Liver (tissue), 9 donors: ENCODE measurements around the gene NFU1. TPM values are rescaled to one million over a fixed set of nuclear protein-coding genes. Genes with fewer than 3 reads are reported as not detected.

Experiments
- DNase-seq: peaks from one replicate; pipeline ENCODE4 v3.0.0-alpha.2; 2017; ENCODE audit warnings: low spot score
- H3K27ac ChIP-seq, 2 donors: one replicate each; pipeline ENCODE4 v1.7.0; 2013; ENCODE audit warnings: inconsistent platforms in 2 of 2, low read length in 2 of 2, control low read depth in 1 of 2, low read depth in 1 of 2, mild to moderate bottlenecking in 1 of 2
- H3K27me3 ChIP-seq, 4 donors: one replicate each; pipeline versions ENCODE4 v1.6.1 to v1.7.0; 2013; ENCODE audit warnings: low read length in 3 of 4, inconsistent platforms in 1 of 4, mild to moderate bottlenecking in 1 of 4, moderate library complexity in 1 of 4; ENCODE audit not compliant: control insufficient read depth in 4 of 4, insufficient read depth in 4 of 4
- H3K36me3 ChIP-seq, 4 donors: one replicate each; pipeline versions ENCODE4 v1.6.1 to v1.7.0; 2013; ENCODE audit warnings: low read length in 3 of 4, mild to moderate bottlenecking in 3 of 4, low read depth in 1 of 4, moderate library complexity in 1 of 4; ENCODE audit not compliant: control insufficient read depth in 4 of 4, insufficient read depth in 3 of 4
- H3K4me1 ChIP-seq, 4 donors: one replicate each; pipeline versions ENCODE4 v1.6.1 to v1.7.0; 2013; ENCODE audit warnings: low read length in 3 of 4, mild to moderate bottlenecking in 3 of 4, moderate library complexity in 1 of 4; ENCODE audit not compliant: control insufficient read depth in 4 of 4, insufficient read depth in 4 of 4
- H3K4me3 ChIP-seq, 3 donors: one replicate each; pipeline versions ENCODE4 v1.6.1 to v1.7.0; 2013; ENCODE audit warnings: low read length in 3 of 3, control low read depth in 1 of 3, low read depth in 1 of 3, mild to moderate bottlenecking in 1 of 3
- H3K9ac ChIP-seq, 2 donors: one replicate each; pipeline ENCODE4 v1.7.0; 2013; ENCODE audit warnings: low read length in 2 of 2, mild to moderate bottlenecking in 2 of 2, moderate library complexity in 2 of 2, control low read depth in 1 of 2, low read depth in 1 of 2
- H3K9me3 ChIP-seq, 4 donors: one replicate each; pipeline versions ENCODE4 v1.6.1 to v1.7.0; 2013; ENCODE audit warnings: low read length in 3 of 4; ENCODE audit not compliant: control insufficient read depth in 4 of 4
- FOXA2 ChIP-seq: IDR thresholded peaks from 2 replicates; pipeline ENCODE4 v1.6.1; 2016; ENCODE audit warnings: antibody characterized with exemption
- HNF4G ChIP-seq: IDR thresholded peaks from 2 replicates; pipeline ENCODE4 v1.6.1; 2016; ENCODE audit warnings: antibody characterized with exemption
- JUND ChIP-seq, 2 donors: IDR thresholded peaks; 2 replicates each; pipeline ENCODE4 v1.6.1; 2016; ENCODE audit warnings: antibody characterized with exemption in 2 of 2
- RAD21 ChIP-seq, 2 donors: IDR thresholded peaks; 2 replicates each; pipeline ENCODE4 v1.6.1; 2016; ENCODE audit warnings: antibody characterized with exemption in 2 of 2, mild to moderate bottlenecking in 2 of 2
- RXRA ChIP-seq, 2 donors: IDR thresholded peaks; 2 replicates each; pipeline ENCODE4 v1.6.1; 2017 to 2018; ENCODE audit warnings: antibody characterized with exemption in 2 of 2, mild to moderate bottlenecking in 1 of 2
- SP1 ChIP-seq: IDR thresholded peaks from 2 replicates; pipeline ENCODE4 v1.6.1; 2018; ENCODE audit warnings: antibody characterized with exemption, mild to moderate bottlenecking
- TAF1 ChIP-seq: conservative IDR thresholded peaks from 2 replicates; pipeline ENCODE4 v1.6.1; 2016; ENCODE audit warnings: antibody characterized with exemption, mild to moderate bottlenecking
- YY1 ChIP-seq: IDR thresholded peaks from 2 replicates; pipeline ENCODE4 v1.6.1; 2016; ENCODE audit warnings: antibody characterized with exemption, mild to moderate bottlenecking
- WGBS: extraction: QIAGEN DNeasy Blood & Tissue Kit; methylation state at CpG from one replicate; pipeline ENCODE4 v1.1.7; 2013; 5-methylcytosine and 5-hydroxymethylcytosine counted together
- polyA plus RNA-seq, 2 donors: library from polyadenylated mRNA; stranded (reverse) in 1 of 2; unstranded in 1 of 2; fragments of 200-250 nt in 1 of 2; fragments of >200 nt in 1 of 2; fragmentation: Nextera tagmentation in 1 of 2; extraction: Ambion mirVana in 1 of 2; gene quantifications; one replicate each; pipeline versions ENCODE4 v1.2.1 to v1.2.3, GENCODE V29; 2013 to 2015
- total RNA-seq, 2 donors: library from RNA; depleted of rRNA; stranded (reverse); fragments of >200 nt; gene quantifications; one replicate each; pipeline ENCODE4 v1.2.3, GENCODE V29; 2014
- TF ChIP-seq, protein P1 (sequence below): fragments of 150-350 bp; IDR thresholded peaks from 2 replicates; pipeline ENCODE4 v1.5.1; 2017; ENCODE audit warnings: improper control_type of control experiment, low read depth, low read length; ENCODE audit not compliant: missing input control
- TF ChIP-seq, protein P2 (sequence below): IDR thresholded peaks from 2 replicates; pipeline ENCODE4 v1.6.1; 2016; ENCODE audit warnings: antibody characterized with exemption
- TF ChIP-seq, protein P3 (sequence below): IDR thresholded peaks from 2 replicates; pipeline ENCODE4 v1.6.1; 2016; ENCODE audit warnings: antibody characterized with exemption
- TF ChIP-seq, protein P4 (sequence below): IDR thresholded peaks from 2 replicates; pipeline ENCODE4 v1.6.1; 2016; ENCODE audit warnings: antibody characterized with exemption, mild to moderate bottlenecking
- donor health status: healthy.
- donor health status: healthy.
- donor health status: healthy.
- donor health status: healthy.
- donor health status: healthy.

Gene NFU1
- total and polyA plus RNA-seq, 4 donors = 7.4 to 37.4 (median 16.0) TPM

DNA sequence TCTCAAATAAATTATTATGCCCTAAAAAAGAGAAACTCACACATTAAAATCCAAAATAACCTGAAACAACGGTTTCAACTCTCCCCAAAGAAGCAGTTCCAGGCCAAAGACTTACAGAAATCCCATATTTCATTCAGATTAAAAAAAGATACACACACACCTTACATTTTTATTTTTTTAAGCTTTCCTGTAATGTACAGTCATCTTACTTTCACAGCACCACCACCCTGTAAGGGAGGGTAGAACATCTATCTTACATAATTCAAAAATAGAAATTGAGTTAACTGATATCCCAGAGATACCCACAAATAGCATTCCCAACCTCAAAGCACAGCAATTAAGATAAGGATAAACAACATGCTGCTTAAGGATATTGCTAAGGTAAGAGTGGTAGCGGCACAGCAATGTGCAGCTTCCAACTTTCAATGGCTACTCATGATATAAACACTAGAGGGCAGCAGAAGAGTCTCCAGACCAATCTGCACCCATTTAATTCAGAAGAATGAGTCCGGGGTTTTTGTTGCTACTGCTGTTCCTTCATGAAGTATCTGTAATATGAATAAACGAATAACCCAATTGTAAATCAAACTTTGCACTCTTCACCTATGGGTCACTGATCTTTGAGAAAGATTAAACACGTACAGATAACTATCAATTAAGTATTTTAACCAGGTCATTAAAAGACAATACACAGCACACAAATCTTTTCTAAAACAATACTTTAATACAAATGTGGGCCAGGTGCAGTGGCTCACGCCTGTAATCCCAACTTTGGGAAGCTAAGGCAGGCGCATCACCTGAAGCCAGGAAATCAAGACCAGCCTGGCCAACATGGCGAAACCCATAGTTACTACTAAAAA, 61.5 kb downstream of the NFU1 start:
- Histone ChIP-seq H3K9ac (no peak overlapping the region), H3K27ac (no peak overlapping the region), H3K4me1 (peaks cover 6 to 11% (median 7%) of the 10 kb centered on the region in 4 donors), H3K36me3 (peaks cover 2 to 11% (median 10%) of the 10 kb centered on the region in 4 donors), H3K4me3 (no peak overlapping the region), H3K9me3 (no peaks in the 10 kb centered on the region), H3K27me3 (no peaks in the 10 kb centered on the region)
- WGBS = 68% methylated on average over 8 of the region's 8 CpGs
- no peak for DNase-seq
- TF ChIP-seq, protein P1, sequence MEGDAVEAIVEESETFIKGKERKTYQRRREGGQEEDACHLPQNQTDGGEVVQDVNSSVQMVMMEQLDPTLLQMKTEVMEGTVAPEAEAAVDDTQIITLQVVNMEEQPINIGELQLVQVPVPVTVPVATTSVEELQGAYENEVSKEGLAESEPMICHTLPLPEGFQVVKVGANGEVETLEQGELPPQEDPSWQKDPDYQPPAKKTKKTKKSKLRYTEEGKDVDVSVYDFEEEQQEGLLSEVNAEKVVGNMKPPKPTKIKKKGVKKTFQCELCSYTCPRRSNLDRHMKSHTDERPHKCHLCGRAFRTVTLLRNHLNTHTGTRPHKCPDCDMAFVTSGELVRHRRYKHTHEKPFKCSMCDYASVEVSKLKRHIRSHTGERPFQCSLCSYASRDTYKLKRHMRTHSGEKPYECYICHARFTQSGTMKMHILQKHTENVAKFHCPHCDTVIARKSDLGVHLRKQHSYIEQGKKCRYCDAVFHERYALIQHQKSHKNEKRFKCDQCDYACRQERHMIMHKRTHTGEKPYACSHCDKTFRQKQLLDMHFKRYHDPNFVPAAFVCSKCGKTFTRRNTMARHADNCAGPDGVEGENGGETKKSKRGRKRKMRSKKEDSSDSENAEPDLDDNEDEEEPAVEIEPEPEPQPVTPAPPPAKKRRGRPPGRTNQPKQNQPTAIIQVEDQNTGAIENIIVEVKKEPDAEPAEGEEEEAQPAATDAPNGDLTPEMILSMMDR = peak; percentile 50
- TF ChIP-seq RAD21 (IDR thresholded peaks at IDR 0.05) = peak; percentile 70 to 80
- no peak for TF ChIP-seq SP1

DNA sequence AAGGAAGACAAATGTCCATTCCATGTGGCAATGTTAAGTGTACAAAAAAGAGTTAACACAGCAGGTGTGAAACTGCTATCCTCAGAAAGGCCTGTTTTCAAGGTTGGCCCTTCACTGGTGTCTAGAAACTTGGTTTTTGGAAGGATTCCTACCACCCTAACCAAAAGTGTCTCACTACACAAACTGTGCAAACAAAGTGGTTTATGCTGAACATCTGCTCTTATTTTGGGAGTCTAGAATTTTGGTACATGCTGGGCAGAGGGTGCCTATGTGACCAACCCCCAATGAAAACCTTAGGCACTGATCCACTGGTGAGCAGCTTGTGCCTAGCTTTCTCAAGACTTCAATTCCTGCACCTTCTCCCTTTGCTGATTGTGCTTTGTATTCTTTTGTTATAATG, 64.5 kb downstream of the NFU1 start:
- H3K27me3 ChIP-seq = no peaks in the 10 kb centered on the region
- TF ChIP-seq SP1 (no peak), RAD21 (IDR thresholded peaks at IDR 0.05) (no peak), TAF1 (no peak), HNF4G (no peak), JUND (IDR thresholded peaks at IDR 0.05) (no peak), YY1 (no peak), FOXA2 (no peak), RXRA (IDR thresholded peaks at IDR 0.05) (no peak)
- TF ChIP-seq, protein P1 = no peak
- TF ChIP-seq, protein P2, sequence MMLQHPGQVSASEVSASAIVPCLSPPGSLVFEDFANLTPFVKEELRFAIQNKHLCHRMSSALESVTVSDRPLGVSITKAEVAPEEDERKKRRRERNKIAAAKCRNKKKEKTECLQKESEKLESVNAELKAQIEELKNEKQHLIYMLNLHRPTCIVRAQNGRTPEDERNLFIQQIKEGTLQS = no peak
- TF ChIP-seq, protein P3, sequence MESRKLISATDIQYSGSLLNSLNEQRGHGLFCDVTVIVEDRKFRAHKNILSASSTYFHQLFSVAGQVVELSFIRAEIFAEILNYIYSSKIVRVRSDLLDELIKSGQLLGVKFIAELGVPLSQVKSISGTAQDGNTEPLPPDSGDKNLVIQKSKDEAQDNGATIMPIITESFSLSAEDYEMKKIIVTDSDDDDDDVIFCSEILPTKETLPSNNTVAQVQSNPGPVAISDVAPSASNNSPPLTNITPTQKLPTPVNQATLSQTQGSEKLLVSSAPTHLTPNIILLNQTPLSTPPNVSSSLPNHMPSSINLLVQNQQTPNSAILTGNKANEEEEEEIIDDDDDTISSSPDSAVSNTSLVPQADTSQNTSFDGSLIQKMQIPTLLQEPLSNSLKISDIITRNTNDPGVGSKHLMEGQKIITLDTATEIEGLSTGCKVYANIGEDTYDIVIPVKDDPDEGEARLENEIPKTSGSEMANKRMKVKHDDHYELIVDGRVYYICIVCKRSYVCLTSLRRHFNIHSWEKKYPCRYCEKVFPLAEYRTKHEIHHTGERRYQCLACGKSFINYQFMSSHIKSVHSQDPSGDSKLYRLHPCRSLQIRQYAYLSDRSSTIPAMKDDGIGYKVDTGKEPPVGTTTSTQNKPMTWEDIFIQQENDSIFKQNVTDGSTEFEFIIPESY = no peak
- TF ChIP-seq, protein P4, sequence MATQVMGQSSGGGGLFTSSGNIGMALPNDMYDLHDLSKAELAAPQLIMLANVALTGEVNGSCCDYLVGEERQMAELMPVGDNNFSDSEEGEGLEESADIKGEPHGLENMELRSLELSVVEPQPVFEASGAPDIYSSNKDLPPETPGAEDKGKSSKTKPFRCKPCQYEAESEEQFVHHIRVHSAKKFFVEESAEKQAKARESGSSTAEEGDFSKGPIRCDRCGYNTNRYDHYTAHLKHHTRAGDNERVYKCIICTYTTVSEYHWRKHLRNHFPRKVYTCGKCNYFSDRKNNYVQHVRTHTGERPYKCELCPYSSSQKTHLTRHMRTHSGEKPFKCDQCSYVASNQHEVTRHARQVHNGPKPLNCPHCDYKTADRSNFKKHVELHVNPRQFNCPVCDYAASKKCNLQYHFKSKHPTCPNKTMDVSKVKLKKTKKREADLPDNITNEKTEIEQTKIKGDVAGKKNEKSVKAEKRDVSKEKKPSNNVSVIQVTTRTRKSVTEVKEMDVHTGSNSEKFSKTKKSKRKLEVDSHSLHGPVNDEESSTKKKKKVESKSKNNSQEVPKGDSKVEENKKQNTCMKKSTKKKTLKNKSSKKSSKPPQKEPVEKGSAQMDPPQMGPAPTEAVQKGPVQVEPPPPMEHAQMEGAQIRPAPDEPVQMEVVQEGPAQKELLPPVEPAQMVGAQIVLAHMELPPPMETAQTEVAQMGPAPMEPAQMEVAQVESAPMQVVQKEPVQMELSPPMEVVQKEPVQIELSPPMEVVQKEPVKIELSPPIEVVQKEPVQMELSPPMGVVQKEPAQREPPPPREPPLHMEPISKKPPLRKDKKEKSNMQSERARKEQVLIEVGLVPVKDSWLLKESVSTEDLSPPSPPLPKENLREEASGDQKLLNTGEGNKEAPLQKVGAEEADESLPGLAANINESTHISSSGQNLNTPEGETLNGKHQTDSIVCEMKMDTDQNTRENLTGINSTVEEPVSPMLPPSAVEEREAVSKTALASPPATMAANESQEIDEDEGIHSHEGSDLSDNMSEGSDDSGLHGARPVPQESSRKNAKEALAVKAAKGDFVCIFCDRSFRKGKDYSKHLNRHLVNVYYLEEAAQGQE = no peak
- H3K36me3 ChIP-seq = peaks cover 2 to 37% (median 36%) of the 10 kb centered on the region in 4 donors
- H3K4me3 ChIP-seq = no peak overlapping the region
- peaks cover 4 to 11% (median 7%) of the 10 kb centered on the region in 4 donors for H3K4me1 ChIP-seq
- H3K27ac ChIP-seq = no peak overlapping the region
- DNase-seq = no peak
- no peak overlapping the region for H3K9ac ChIP-seq
- no peaks in the 10 kb centered on the region for H3K9me3 ChIP-seq
